Measurements from ENCODE around the gene CMTR1.

The CMTR1 gene

DNA sequence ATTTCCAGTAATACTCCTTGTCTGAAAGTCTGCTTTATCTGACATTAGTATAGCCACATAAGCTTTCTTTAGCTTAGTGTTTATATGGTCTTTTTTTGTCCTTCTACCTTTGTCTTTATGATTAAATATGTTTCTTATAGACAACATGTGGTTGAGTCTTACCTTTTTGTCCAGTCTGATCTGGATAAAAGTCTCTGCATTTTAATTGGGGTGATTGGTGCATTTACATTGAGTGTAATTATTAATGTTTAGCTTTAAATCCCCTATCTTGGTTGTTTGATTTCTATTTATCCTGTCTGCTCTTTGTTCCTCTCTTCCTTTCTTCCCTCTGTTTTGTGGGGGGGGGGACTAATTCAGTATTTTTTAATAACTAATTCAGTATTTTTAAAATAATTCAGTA is 34.7 kb downstream of the CMTR1 start:
- H3K27me3 ChIP-seq (ENCODE audit: control insufficient read depth, insufficient read depth, low read length) = no peaks in the 10 kb centered on the region
- H3K4me2 ChIP-seq (ENCODE audit: low read length) = no peak overlapping the region
- H3K36me3 ChIP-seq (ENCODE audit: control insufficient read depth, insufficient read depth, low read length) = no peaks in the 10 kb centered on the region
- H3K79me2 ChIP-seq = no peaks in the 10 kb centered on the region
- H3K9me3 ChIP-seq (ENCODE audit: control insufficient read depth, low read length) = no peaks in the 10 kb centered on the region
- H3K27ac ChIP-seq = no peak overlapping the region
- H3K4me1 ChIP-seq = no peaks in the 10 kb centered on the region
- no peak overlapping the region for H2AFZ ChIP-seq
- no peak overlapping the region for H3K9ac ChIP-seq
- no peak overlapping the region for H3K4me3 ChIP-seq (ENCODE audit: low read depth, low read length)
- TF ChIP-seq, protein P1, sequence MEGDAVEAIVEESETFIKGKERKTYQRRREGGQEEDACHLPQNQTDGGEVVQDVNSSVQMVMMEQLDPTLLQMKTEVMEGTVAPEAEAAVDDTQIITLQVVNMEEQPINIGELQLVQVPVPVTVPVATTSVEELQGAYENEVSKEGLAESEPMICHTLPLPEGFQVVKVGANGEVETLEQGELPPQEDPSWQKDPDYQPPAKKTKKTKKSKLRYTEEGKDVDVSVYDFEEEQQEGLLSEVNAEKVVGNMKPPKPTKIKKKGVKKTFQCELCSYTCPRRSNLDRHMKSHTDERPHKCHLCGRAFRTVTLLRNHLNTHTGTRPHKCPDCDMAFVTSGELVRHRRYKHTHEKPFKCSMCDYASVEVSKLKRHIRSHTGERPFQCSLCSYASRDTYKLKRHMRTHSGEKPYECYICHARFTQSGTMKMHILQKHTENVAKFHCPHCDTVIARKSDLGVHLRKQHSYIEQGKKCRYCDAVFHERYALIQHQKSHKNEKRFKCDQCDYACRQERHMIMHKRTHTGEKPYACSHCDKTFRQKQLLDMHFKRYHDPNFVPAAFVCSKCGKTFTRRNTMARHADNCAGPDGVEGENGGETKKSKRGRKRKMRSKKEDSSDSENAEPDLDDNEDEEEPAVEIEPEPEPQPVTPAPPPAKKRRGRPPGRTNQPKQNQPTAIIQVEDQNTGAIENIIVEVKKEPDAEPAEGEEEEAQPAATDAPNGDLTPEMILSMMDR (IDR thresholded peaks at IDR 0.05) = no peak

DNA sequence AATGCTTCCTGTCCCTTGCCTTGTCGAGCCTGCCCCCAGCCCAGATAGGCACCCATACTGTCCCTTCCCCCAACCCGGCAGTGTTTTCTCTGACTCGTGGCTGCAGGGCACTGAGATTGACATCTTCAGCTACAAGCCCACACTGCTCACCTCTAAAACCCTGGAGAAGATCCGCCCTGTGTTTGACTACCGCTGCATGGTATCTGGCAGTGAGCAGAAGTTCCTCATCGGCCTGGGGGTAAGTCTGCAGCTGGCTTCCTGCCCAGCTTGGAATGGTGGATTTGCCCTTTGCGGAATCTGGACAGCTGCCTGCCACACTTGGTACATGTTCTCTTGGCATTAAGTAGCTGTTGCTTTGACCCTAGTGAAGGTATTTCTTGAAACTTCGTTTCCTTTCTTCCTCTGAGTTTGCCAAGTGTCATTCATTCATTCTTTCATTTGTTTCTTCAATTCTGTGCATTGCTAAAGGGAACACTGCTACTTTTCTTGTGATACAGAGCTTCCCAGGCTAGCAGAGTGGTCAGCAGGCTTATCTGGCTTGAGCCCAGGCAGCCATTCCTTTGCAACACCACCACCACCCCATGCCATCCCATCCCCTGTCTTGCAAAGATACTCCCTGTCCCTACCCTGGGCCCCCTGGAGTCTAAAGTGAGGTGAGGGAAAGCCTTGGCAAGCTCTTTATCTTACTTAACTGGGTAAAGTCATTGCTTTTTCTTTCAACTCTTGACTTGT is 40.5 kb downstream of the CMTR1 start:
- Histone ChIP-seq H3K4me3 (ENCODE audit: low read depth, low read length) (no peak overlapping the region), H3K36me3 (ENCODE audit: control insufficient read depth, insufficient read depth, low read length) (no peaks in the 10 kb centered on the region), H3K9ac (no peak overlapping the region)

DNA sequence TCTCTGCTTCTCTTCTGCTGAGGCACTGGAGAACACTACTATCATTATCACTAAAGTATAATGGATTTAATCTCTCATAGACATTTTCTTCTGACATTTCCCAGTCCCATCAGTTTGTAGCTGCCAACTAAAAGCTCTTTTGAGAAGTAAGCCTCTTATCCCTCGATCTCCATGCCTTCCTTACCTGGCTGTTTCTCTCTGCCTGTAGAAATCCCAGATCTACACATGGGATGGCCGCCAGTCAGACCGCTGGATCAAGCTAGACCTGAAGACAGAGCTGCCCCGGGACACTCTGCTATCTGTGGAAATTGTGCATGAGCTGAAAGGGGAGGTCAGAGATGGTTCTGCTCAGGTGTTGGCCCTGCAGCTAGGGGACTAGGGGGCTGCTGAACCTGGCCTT is 41.3 kb downstream of the CMTR1 start:
- no peaks in the 10 kb centered on the region for H3K36me3 ChIP-seq (ENCODE audit: control insufficient read depth, insufficient read depth, low read length)
- TF ChIP-seq, protein P1 (IDR thresholded peaks at IDR 0.05) = no peak
- no peak overlapping the region for H3K4me2 ChIP-seq (ENCODE audit: low read length)
- no peaks in the 10 kb centered on the region for H3K9me3 ChIP-seq (ENCODE audit: control insufficient read depth, low read length)
- H3K4me3 ChIP-seq (ENCODE audit: low read depth, low read length) = no peak overlapping the region
- no peak overlapping the region for H2AFZ ChIP-seq
- no peak overlapping the region for H3K9ac ChIP-seq
- no peaks in the 10 kb centered on the region for H3K27me3 ChIP-seq (ENCODE audit: control insufficient read depth, insufficient read depth, low read length)
- H3K27ac ChIP-seq = no peak overlapping the region
- no peaks in the 10 kb centered on the region for H3K79me2 ChIP-seq
- no peaks in the 10 kb centered on the region for H3K4me1 ChIP-seq

More for the DNA sequence above, 40.5 kb downstream of the CMTR1 start:
- no peaks in the 10 kb centered on the region for H3K27me3 ChIP-seq (ENCODE audit: control insufficient read depth, insufficient read depth, low read length)
- no peaks in the 10 kb centered on the region for H3K79me2 ChIP-seq
- H3K4me1 ChIP-seq = no peaks in the 10 kb centered on the region
- no peak overlapping the region for H2AFZ ChIP-seq
- H3K27ac ChIP-seq = no peak overlapping the region
- H3K9me3 ChIP-seq (ENCODE audit: control insufficient read depth, low read length) = no peaks in the 10 kb centered on the region
- H3K4me2 ChIP-seq (ENCODE audit: low read length) = no peak overlapping the region
- TF ChIP-seq, protein P1 (IDR thresholded peaks at IDR 0.05) = no peak

DNA sequence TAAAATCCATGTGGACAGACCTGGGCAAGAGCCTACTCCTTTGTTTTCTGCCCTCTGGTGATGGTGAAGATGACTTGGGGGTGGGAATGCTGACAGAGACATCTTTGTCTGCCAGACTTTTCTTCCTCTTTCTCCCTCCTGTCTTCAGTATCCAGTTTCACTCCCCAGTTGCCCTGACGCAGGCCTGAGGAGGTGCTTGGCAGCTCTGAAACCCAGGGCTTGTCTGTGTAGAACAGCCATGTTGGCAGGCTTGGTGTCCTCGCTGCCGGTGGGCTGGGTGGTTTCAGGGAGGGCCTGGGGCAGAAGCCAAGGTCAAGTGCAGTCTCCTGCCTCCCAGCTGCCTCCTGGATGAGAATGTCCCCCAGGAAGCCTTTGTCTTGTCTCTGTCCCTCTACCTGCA is 44.2 kb downstream of the CMTR1 start:
- Histone ChIP-seq H3K9ac (no peak overlapping the region), H3K79me2 (no peaks in the 10 kb centered on the region), H3K4me3 (ENCODE audit: low read depth, low read length) (no peak overlapping the region), H3K27ac (no peak overlapping the region), H3K36me3 (ENCODE audit: control insufficient read depth, insufficient read depth, low read length) (no peaks in the 10 kb centered on the region), H3K4me2 (ENCODE audit: low read length) (no peak overlapping the region), H3K9me3 (ENCODE audit: control insufficient read depth, low read length) (no peaks in the 10 kb centered on the region), H3K4me1 (no peaks in the 10 kb centered on the region), H2AFZ (no peak overlapping the region), H3K27me3 (ENCODE audit: control insufficient read depth, insufficient read depth, low read length) (no peaks in the 10 kb centered on the region)
- TF ChIP-seq, protein P1 (IDR thresholded peaks at IDR 0.05) = no peak

Data from parathyroid adenoma (tissue), 2 donors.